ENCODE measurements around the gene TLK2. TPM values are rescaled to one million over a fixed set of nuclear protein-coding genes. Genes with fewer than 3 reads are reported as not detected.

TLK2 gene
- total RNA-seq, 3 donors from 2014 or later (not counting 1 experiment from before 2014, with no cell fraction given), result 63.8 to 77.2 (median 68.2) TPM

GRCh38 chr17:62628831-62629555 lies 150.4 kb downstream of the TLK2 start:
- no peak overlapping the region for H3K4me3 ChIP-seq (ENCODE audit: low read length)
- 65% methylated on average over 18 of the region's 19 CpGs for WGBS (ENCODE audit: insufficient coverage)
- no peak overlapping the region for H3K27ac ChIP-seq (ENCODE audit: low read length)

GRCh38 chr17:62629556-62630364 lies 151.1 kb downstream of the TLK2 start:
- DNase-seq (no peak), ATAC-seq (no peak)
- Histone ChIP-seq H3K36me3 (ENCODE audit: control insufficient read depth, insufficient read depth, low read length) (no peaks in the 10 kb centered on the region), H3K27ac (ENCODE audit: low read length) (no peak overlapping the region), H3K9me3 (ENCODE audit: control insufficient read depth, insufficient read depth, low read length) (no peaks in the 10 kb centered on the region), H3K4me3 (ENCODE audit: low read length) (no peak overlapping the region), H3K27me3 (ENCODE audit: control insufficient read depth, insufficient read depth, low read length) (peaks cover 9% of the 10 kb centered on the region), H3K4me1 (ENCODE audit: control insufficient read depth, insufficient read depth, low read length) (peaks cover 20% of the 10 kb centered on the region)
- TF ChIP-seq CTCF (IDR thresholded peaks at IDR 0.05), result no peak
- intact Hi-C loops (cut with micrococcal nuclease), result no loop called here
- WGBS (ENCODE audit: insufficient coverage), result 76% methylated on average over 19 of the region's 19 CpGs
- Mint-ChIP-seq H3K27me3 (ENCODE audit: low read depth in 2 of 2) (peaks cover 23 to 29% of the 10 kb centered on the region in 2 donors), H3K36me3 (no peaks in the 10 kb centered on the region), H3K4me3 (no peak overlapping the region), H3K9me3 (no peaks in the 10 kb centered on the region), H3K4me1 (peaks cover 5 to 7% of the 10 kb centered on the region in 2 donors), H3K27ac (no peak overlapping the region)

More at GRCh38 chr17:62628831-62629555, 150.4 kb downstream of the TLK2 start:
- Mint-ChIP-seq H3K27me3 (ENCODE audit: low read depth in 2 of 2) (peaks cover 23 to 29% of the 10 kb centered on the region in 2 donors), H3K27ac (no peak overlapping the region), H3K4me3 (peak overlapping the region; percentile 73), H3K36me3 (no peaks in the 10 kb centered on the region), H3K4me1 (peaks cover 5 to 7% of the 10 kb centered on the region in 2 donors), H3K9me3 (no peaks in the 10 kb centered on the region)
- intact Hi-C loops (cut with micrococcal nuclease), result no loop called here
- Histone ChIP-seq H3K4me1 (ENCODE audit: control insufficient read depth, insufficient read depth, low read length) (peaks cover 20% of the 10 kb centered on the region), H3K9me3 (ENCODE audit: control insufficient read depth, insufficient read depth, low read length) (no peaks in the 10 kb centered on the region), H3K36me3 (ENCODE audit: control insufficient read depth, insufficient read depth, low read length) (no peaks in the 10 kb centered on the region), H3K27me3 (ENCODE audit: control insufficient read depth, insufficient read depth, low read length) (peaks cover 9% of the 10 kb centered on the region)
- TF ChIP-seq CTCF (IDR thresholded peaks at IDR 0.05), result no peak
- DNase-seq (no peak), ATAC-seq (no peak)

GRCh38 chr17:62630365-62631085 lies 151.9 kb downstream of the TLK2 start:
- Histone ChIP-seq H3K27ac (ENCODE audit: low read length) (no peak overlapping the region), H3K27me3 (ENCODE audit: control insufficient read depth, insufficient read depth, low read length) (peaks cover 9% of the 10 kb centered on the region), H3K9me3 (ENCODE audit: control insufficient read depth, insufficient read depth, low read length) (no peaks in the 10 kb centered on the region), H3K4me3 (ENCODE audit: low read length) (no peak overlapping the region), H3K36me3 (ENCODE audit: control insufficient read depth, insufficient read depth, low read length) (no peaks in the 10 kb centered on the region), H3K4me1 (ENCODE audit: control insufficient read depth, insufficient read depth, low read length) (peaks cover 20% of the 10 kb centered on the region)
- TF ChIP-seq CTCF (IDR thresholded peaks at IDR 0.05), result no peak
- H3K36me3 Mint-ChIP-seq, result no peaks in the 10 kb centered on the region
- DNase-seq (no peak), ATAC-seq (no peak)
- peaks cover 23 to 29% of the 10 kb centered on the region in 2 donors for H3K27me3 Mint-ChIP-seq (ENCODE audit: low read depth in 2 of 2)
- H3K4me1 Mint-ChIP-seq, result peaks cover 5 to 7% of the 10 kb centered on the region in 2 donors
- 89% methylated on average over 12 of the region's 12 CpGs for WGBS (ENCODE audit: insufficient coverage)
- no peak overlapping the region for H3K4me3 Mint-ChIP-seq
- no peaks in the 10 kb centered on the region for H3K9me3 Mint-ChIP-seq
- intact Hi-C loops (cut with micrococcal nuclease), result no loop called here
- no peak overlapping the region for H3K27ac Mint-ChIP-seq

Measured in natural killer cell (primary cell).